WERI-Rb-1 (cell line): ENCODE results near the gene ELOVL2.
A peak's percentile ranks its signal among the peaks of the same experiment; 100 is the strongest.

ENCODE experiments used
- DNase-seq: peaks from one replicate; pipeline ENCODE4 v3.0.0-alpha.2; 2020
- H3K27ac ChIP-seq: fragments of 250-450 bp; sonication (Bioruptor Pico); 2 replicates; pipeline ENCODE4 v1.5.1; 2020; ENCODE audit warnings: mild to moderate bottlenecking, moderate library complexity
- H3K27me3 ChIP-seq: fragments of 250-450 bp; sonication (Bioruptor Pico); 2 replicates; pipeline ENCODE4 v1.5.1; 2021; ENCODE audit warnings: mild to moderate bottlenecking, low read depth, moderate library complexity; ENCODE audit not compliant: insufficient read depth, severe bottlenecking
- H3K36me3 ChIP-seq: fragments of 250-450 bp; sonication (Bioruptor Pico); 2 replicates; pipeline ENCODE4 v1.5.1; 2020; ENCODE audit warnings: mild to moderate bottlenecking, moderate library complexity
- H3K4me3 ChIP-seq: 2 replicates; pipeline ENCODE4 v1.5.1; 2011; ENCODE audit warnings: low read depth, mild to moderate bottlenecking, control low read depth, low read length
- H3K9me3 ChIP-seq: fragments of 250-450 bp; sonication (Bioruptor Pico); 2 replicates; pipeline ENCODE4 v1.5.1; 2021; ENCODE audit warnings: mild to moderate bottlenecking, moderate library complexity; ENCODE audit not compliant: severe bottlenecking
- CTCF ChIP-seq: IDR thresholded peaks from 2 replicates; pipeline ENCODE4 v1.5.1; 2011; ENCODE audit warnings: low read depth, mild to moderate bottlenecking, control low read depth, inconsistent platforms, low read length

ELOVL2 gene

GRCh38 chr6:11054722-11055121, 10.6 kb upstream of the ELOVL2 start:
- Histone ChIP-seq H3K4me3 (no peak overlapping the region), H3K27ac (no peak overlapping the region), H3K36me3 (no peaks in the 10 kb centered on the region), H3K27me3 (no peaks in the 10 kb centered on the region), H3K9me3 (no peaks in the 10 kb centered on the region)
- no peak for TF ChIP-seq CTCF
- no peak for DNase-seq

GRCh38 chr6:11053307-11053706, 9.2 kb upstream of the ELOVL2 start:
- H3K9me3 ChIP-seq: no peaks in the 10 kb centered on the region

DNA sequence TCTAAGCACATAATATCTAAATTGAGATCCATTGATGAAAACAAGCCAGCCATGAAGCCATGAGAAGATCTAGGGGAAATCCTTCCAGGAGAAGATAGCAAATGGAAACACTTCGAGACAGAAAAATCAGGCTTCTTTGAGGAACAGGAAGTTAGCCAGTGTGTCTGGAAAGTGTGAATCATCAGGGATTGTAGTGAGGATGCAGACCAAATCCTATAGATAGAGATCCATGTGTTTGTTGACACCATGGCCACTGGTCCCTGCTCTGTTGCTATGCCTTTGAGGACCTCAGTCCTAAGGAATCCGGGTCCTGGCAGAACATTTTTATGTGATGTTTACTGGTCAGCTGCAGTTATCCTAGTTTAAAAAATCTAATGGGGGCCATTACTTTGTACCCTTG, 6.6 kb upstream of the ELOVL2 start:
- Histone ChIP-seq H3K27ac (no peak overlapping the region), H3K27me3 (no peaks in the 10 kb centered on the region), H3K9me3 (no peaks in the 10 kb centered on the region), H3K36me3 (no peaks in the 10 kb centered on the region), H3K4me3 (no peak overlapping the region)
- no peak for TF ChIP-seq CTCF
- DNase-seq: no peak

More at GRCh38 chr6:11053307-11053706, 9.2 kb upstream of the ELOVL2 start:
- DNase-seq: no peak
- H3K27me3 ChIP-seq: no peaks in the 10 kb centered on the region
- H3K4me3 ChIP-seq: no peak overlapping the region
- H3K36me3 ChIP-seq: no peaks in the 10 kb centered on the region
- no peak overlapping the region for H3K27ac ChIP-seq
- no peak for TF ChIP-seq CTCF

DNA sequence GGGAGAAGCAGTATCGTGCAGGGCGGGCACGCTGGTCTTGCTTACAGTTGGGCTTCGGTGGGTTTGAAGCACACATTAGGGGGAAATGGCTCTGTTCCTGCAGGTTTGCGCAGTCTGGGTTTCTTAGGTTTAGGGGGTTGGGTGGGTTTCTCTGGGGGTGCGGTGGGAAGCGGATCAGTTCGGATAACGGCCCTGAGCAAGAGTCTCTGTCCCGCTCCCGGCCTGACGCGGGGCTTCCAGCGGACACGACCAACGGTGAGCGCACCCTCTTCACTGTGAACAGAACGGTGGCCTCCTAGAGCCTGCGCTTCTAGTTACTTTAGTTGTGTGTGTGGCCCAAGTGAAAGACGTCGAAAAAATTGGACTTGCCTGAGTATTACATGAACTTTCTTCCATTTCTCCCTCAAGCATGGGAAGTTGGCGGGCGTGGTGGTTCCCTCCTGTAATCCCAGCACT, 635 bp upstream of the ELOVL2 start:
- H3K27ac ChIP-seq: no peak overlapping the region; the same call in 1 of the 2 replicates
- no peak for TF ChIP-seq CTCF
- no peaks in the 10 kb centered on the region for H3K27me3 ChIP-seq
- peaks cover 3% of the 10 kb centered on the region for H3K9me3 ChIP-seq
- no peak for DNase-seq
- H3K36me3 ChIP-seq: peaks cover 7% of the 10 kb centered on the region
- peak overlapping the region; percentile 13; the same call in 1 of the 2 replicates for H3K4me3 ChIP-seq

GRCh38 chr6:11043378-11043960, 636 bp downstream of the ELOVL2 start:
- no peak for TF ChIP-seq CTCF
- no peaks in the 10 kb centered on the region for H3K27me3 ChIP-seq
- peak overlapping the region; percentile 97 for H3K27ac ChIP-seq
- peaks cover 7% of the 10 kb centered on the region for H3K36me3 ChIP-seq
- peaks cover 3% of the 10 kb centered on the region for H3K9me3 ChIP-seq
- peak; percentile 89 for DNase-seq
- peak overlapping the region; percentile 100 for H3K4me3 ChIP-seq
